Fibroblast of mammary gland (primary cell): ENCODE measurements around the gene IPMK.

Source experiments
- DNase-seq: peaks from one replicate; pipeline ENCODE4 v3.0.0-alpha.2; 2010; ENCODE audit warnings: low read depth
- H3K4me3 ChIP-seq: 2 replicates; pipeline ENCODE4 v1.5.1; 2011; ENCODE audit warnings: low read depth, mild to moderate bottlenecking, low read length, moderate library complexity; ENCODE audit not compliant: control insufficient read depth
- CTCF ChIP-seq: conservative IDR thresholded peaks from 2 replicates; pipeline ENCODE4 v1.5.1; 2011; ENCODE audit warnings: low read depth, low read length, inconsistent platforms; ENCODE audit not compliant: control insufficient read depth, insufficient read depth

The IPMK gene

GRCh38 chr10:58281092-58281752 is 13.5 kb upstream of the IPMK start:
- no peak for DNase-seq
- no peak for TF ChIP-seq CTCF
- no peak overlapping the region for H3K4me3 ChIP-seq

GRCh38 chr10:58280477-58280876 is 12.8 kb upstream of the IPMK start:
- no peak for DNase-seq
- no peak for TF ChIP-seq CTCF
- no peak overlapping the region for H3K4me3 ChIP-seq

- DNase-seq, result no peak
- TF ChIP-seq CTCF, result no peak
- no peak overlapping the region for H3K4me3 ChIP-seq
Observed at GRCh38 chr10:58278962-58279307, 11.2 kb upstream of the IPMK start.

GRCh38 chr10:58278274-58278961 is 10.7 kb upstream of the IPMK start:
- no peak for DNase-seq
- no peak overlapping the region for H3K4me3 ChIP-seq
- TF ChIP-seq CTCF, result no peak

GRCh38 chr10:58275908-58276307 is 8.2 kb upstream of the IPMK start:
- no peak for TF ChIP-seq CTCF
- H3K4me3 ChIP-seq, result no peak overlapping the region
- peak; percentile 62 for DNase-seq

- no peak for TF ChIP-seq CTCF
- H3K4me3 ChIP-seq, result no peak overlapping the region
- no peak for DNase-seq
Observed at GRCh38 chr10:58275261-58275660, 7.6 kb upstream of the IPMK start.
